Measurements from ENCODE around the gene IPO4. TPM values are rescaled to one million over a fixed set of nuclear protein-coding genes. Genes with fewer than 3 reads are reported as not detected.

Gene IPO4
- total RNA-seq, 1 experiment from 2014 or later = 157 TPM

- H3K27me3 ChIP-seq (replicated peaks; ENCODE audit: insufficient read depth, low read depth, low read length, poor library complexity) = no peaks in the 10 kb centered on the region
- intact Hi-C loops (cut with micrococcal nuclease; ENCODE audit: unreplicated experiment) = no loop called here
- POLR2A ChIA-PET (ENCODE audit: low non-redundant PET) = no interaction called here
- H3K9me3 ChIP-seq (ENCODE audit: low read depth, low read length, poor library complexity, severe bottlenecking) = no peaks in the 10 kb centered on the region
- no peak overlapping the region for H3K4me3 ChIP-seq (ENCODE audit: low read depth, low read length, poor library complexity, severe bottlenecking)
- peaks cover 8% of the 10 kb centered on the region for H3K36me3 ChIP-seq (ENCODE audit: insufficient read depth, low read length, poor library complexity, severe bottlenecking)
- CTCF ChIA-PET = no interaction called here
- BruUV-seq (replicated peaks) = no TSS peak
- no peak for TF ChIP-seq EZH2 (IDR thresholded peaks at IDR 0.05; ENCODE audit: borderline replicate concordance, low read depth, low read length, poor library complexity, severe bottlenecking)
- TF ChIP-seq CTCF (conservative IDR thresholded peaks at IDR 0.05; ENCODE audit: low read depth, low read length) = no peak
- DNase-seq (ENCODE audit: low spot score) = no peak
- peaks cover 7% of the 10 kb centered on the region for H3K4me1 ChIP-seq (ENCODE audit: insufficient read depth, low read length, poor library complexity, severe bottlenecking)
- H3K27ac ChIP-seq (ENCODE audit: low read depth, low read length, poor library complexity, severe bottlenecking) = no peak overlapping the region
These were observed 55.6 kb downstream of the IPO4 start for GRCh38 chr14:24132976-24133375.

- no peaks in the 10 kb centered on the region for H3K27me3 ChIP-seq (replicated peaks; ENCODE audit: insufficient read depth, low read depth, low read length, poor library complexity)
- intact Hi-C loops (cut with micrococcal nuclease; ENCODE audit: unreplicated experiment) = no loop called here
- no peaks in the 10 kb centered on the region for H3K9me3 ChIP-seq (ENCODE audit: low read depth, low read length, poor library complexity, severe bottlenecking)
- H3K4me3 ChIP-seq (ENCODE audit: low read depth, low read length, poor library complexity, severe bottlenecking) = no peak overlapping the region
- no peak for DNase-seq (ENCODE audit: low spot score)
- peaks cover under 1% of the 10 kb centered on the region for H3K36me3 ChIP-seq (ENCODE audit: insufficient read depth, low read length, poor library complexity, severe bottlenecking)
- no peak overlapping the region for H3K27ac ChIP-seq (ENCODE audit: low read depth, low read length, poor library complexity, severe bottlenecking)
- ChIA-PET POLR2A (ENCODE audit: low non-redundant PET) (no interaction called here), CTCF (no interaction called here)
- BruUV-seq (replicated peaks) = no TSS peak
- H3K4me1 ChIP-seq (ENCODE audit: insufficient read depth, low read length, poor library complexity, severe bottlenecking) = peaks cover 6% of the 10 kb centered on the region
- TF ChIP-seq EZH2 (IDR thresholded peaks at IDR 0.05; ENCODE audit: borderline replicate concordance, low read depth, low read length, poor library complexity, severe bottlenecking) (no peak), CTCF (conservative IDR thresholded peaks at IDR 0.05; ENCODE audit: low read depth, low read length) (no peak)
These were observed 56.4 kb downstream of the IPO4 start for GRCh38 chr14:24132061-24132685.

- no peaks in the 10 kb centered on the region for H3K4me1 ChIP-seq (ENCODE audit: insufficient read depth, low read length, poor library complexity, severe bottlenecking)
- H3K27me3 ChIP-seq (replicated peaks; ENCODE audit: insufficient read depth, low read depth, low read length, poor library complexity) = no peaks in the 10 kb centered on the region
- H3K4me3 ChIP-seq (ENCODE audit: low read depth, low read length, poor library complexity, severe bottlenecking) = no peak overlapping the region
- TF ChIP-seq EZH2 (IDR thresholded peaks at IDR 0.05; ENCODE audit: borderline replicate concordance, low read depth, low read length, poor library complexity, severe bottlenecking) = no peak
- POLR2A ChIA-PET (ENCODE audit: low non-redundant PET) = no interaction called here
- DNase-seq (ENCODE audit: low spot score) = no peak
- CTCF ChIA-PET = no interaction called here
- intact Hi-C loops (cut with micrococcal nuclease; ENCODE audit: unreplicated experiment) = no loop called here
- no peak overlapping the region for H3K27ac ChIP-seq (ENCODE audit: low read depth, low read length, poor library complexity, severe bottlenecking)
- BruUV-seq (replicated peaks) = no TSS peak
- no peaks in the 10 kb centered on the region for H3K9me3 ChIP-seq (ENCODE audit: low read depth, low read length, poor library complexity, severe bottlenecking)
- H3K36me3 ChIP-seq (ENCODE audit: insufficient read depth, low read length, poor library complexity, severe bottlenecking) = no peaks in the 10 kb centered on the region
These were observed 57.1 kb downstream of the IPO4 start for GRCh38 chr14:24131549-24131966.
